NB4 (cell line): ENCODE measurements around the gene HS3ST4.

ENCODE experiments used
- CTCF ChIP-seq: IDR thresholded peaks from one replicate; pipeline ENCODE4 v1.5.1; 2012; ENCODE audit warnings: low read depth, low read length
- MAX ChIP-seq: IDR thresholded peaks from 2 replicates; pipeline ENCODE4 v1.6.1; 2011; ENCODE audit warnings: low read depth, low read length
- MYC ChIP-seq: IDR thresholded peaks from 2 replicates; pipeline ENCODE4 v1.6.1; 2011; ENCODE audit warnings: low read depth, low read length
- POLR2A ChIP-seq: IDR thresholded peaks from 2 replicates; pipeline ENCODE4 v1.6.1; 2011; ENCODE audit warnings: mild to moderate bottlenecking; ENCODE audit not compliant: insufficient read length; ENCODE audit errors: extremely low read depth

GRCh38 chr16:25854141-25854540 lies 162.4 kb downstream of the HS3ST4 start:
- TF ChIP-seq MAX (no peak), CTCF (no peak), MYC (no peak), POLR2A (no peak)
